IMR-90 (cell line): ENCODE results near the gene FAM131B.

ENCODE experiments used
- BHLHE40 ChIP-seq: fragments of 150-350 bp; IDR thresholded peaks from 2 replicates; pipeline ENCODE4 v1.6.1; 2016; ENCODE audit warnings: mild to moderate bottlenecking, low read depth, low read length
- CEBPB ChIP-seq: IDR thresholded peaks from 2 replicates; pipeline ENCODE4 v1.6.1; 2012; ENCODE audit warnings: low read depth, low read length, improper control_type of control experiment
- FOS ChIP-seq: fragments of 150-350 bp; IDR thresholded peaks from 2 replicates; pipeline ENCODE4 v1.6.1; 2016; ENCODE audit warnings: low read depth, low read length
- MAFK ChIP-seq: IDR thresholded peaks from 2 replicates; pipeline ENCODE4 v1.6.1; 2012; ENCODE audit warnings: low read depth, low read length, improper control_type of control experiment
- MAZ ChIP-seq: IDR thresholded peaks from 2 replicates; pipeline ENCODE4 v1.6.1; 2012; ENCODE audit warnings: low read depth, mild to moderate bottlenecking, low read length, improper control_type of control experiment, moderate library complexity, borderline replicate concordance
- MXI1 ChIP-seq: IDR thresholded peaks from 2 replicates; pipeline ENCODE4 v1.6.1; 2012; ENCODE audit warnings: low read depth, mild to moderate bottlenecking, low read length, moderate library complexity, borderline replicate concordance
- NFE2L2 ChIP-seq: fragments of 150-350 bp; IDR thresholded peaks from 2 replicates; pipeline ENCODE4 v1.6.1; 2016; ENCODE audit warnings: low read depth, mild to moderate bottlenecking, low read length
- POLR2A ChIP-seq: IDR thresholded peaks from 2 replicates; pipeline ENCODE4 v1.6.1; 2012; ENCODE audit warnings: mild to moderate bottlenecking, low read depth, low read length
- RAD21 ChIP-seq: IDR thresholded peaks from 2 replicates; pipeline ENCODE4 v1.6.1; 2012; ENCODE audit warnings: low read length, improper control_type of control experiment
- RCOR1 ChIP-seq: IDR thresholded peaks from 2 replicates; pipeline ENCODE4 v1.6.1; 2012; ENCODE audit warnings: mild to moderate bottlenecking, low read length, improper control_type of control experiment; ENCODE audit not compliant: insufficient replicate concordance
- RFX5 ChIP-seq: IDR thresholded peaks from 2 replicates; pipeline ENCODE4 v1.8.0; 2012; ENCODE audit warnings: low read depth, mild to moderate bottlenecking, low read length, moderate library complexity
- SMC3 ChIP-seq: fragments of 150-350 bp; IDR thresholded peaks from 2 replicates; pipeline ENCODE4 v1.6.1; 2016; ENCODE audit warnings: low read depth, mild to moderate bottlenecking, antibody characterized with exemption, low read length, moderate library complexity
- TF ChIP-seq, protein P1 (sequence below): conservative IDR thresholded peaks from 2 replicates; pipeline ENCODE4 v1.5.1; 2012; ENCODE audit warnings: mild to moderate bottlenecking, low read depth, low read length, improper control_type of control experiment
- TF ChIP-seq, protein P2 (sequence below): fragments of 150-350 bp; IDR thresholded peaks from 2 replicates; pipeline ENCODE4 v1.6.1; 2016; ENCODE audit warnings: low read depth, mild to moderate bottlenecking, low read length, moderate library complexity, borderline replicate concordance

- TF ChIP-seq FOS (no peak), BHLHE40 (no peak), RAD21 (no peak), POLR2A (no peak), SMC3 (no peak), MXI1 (no peak), CEBPB (peak; percentile 85), RFX5 (no peak), MAZ (no peak), MAFK (no peak), NFE2L2 (no peak), RCOR1 (no peak)
- TF ChIP-seq, protein P1, sequence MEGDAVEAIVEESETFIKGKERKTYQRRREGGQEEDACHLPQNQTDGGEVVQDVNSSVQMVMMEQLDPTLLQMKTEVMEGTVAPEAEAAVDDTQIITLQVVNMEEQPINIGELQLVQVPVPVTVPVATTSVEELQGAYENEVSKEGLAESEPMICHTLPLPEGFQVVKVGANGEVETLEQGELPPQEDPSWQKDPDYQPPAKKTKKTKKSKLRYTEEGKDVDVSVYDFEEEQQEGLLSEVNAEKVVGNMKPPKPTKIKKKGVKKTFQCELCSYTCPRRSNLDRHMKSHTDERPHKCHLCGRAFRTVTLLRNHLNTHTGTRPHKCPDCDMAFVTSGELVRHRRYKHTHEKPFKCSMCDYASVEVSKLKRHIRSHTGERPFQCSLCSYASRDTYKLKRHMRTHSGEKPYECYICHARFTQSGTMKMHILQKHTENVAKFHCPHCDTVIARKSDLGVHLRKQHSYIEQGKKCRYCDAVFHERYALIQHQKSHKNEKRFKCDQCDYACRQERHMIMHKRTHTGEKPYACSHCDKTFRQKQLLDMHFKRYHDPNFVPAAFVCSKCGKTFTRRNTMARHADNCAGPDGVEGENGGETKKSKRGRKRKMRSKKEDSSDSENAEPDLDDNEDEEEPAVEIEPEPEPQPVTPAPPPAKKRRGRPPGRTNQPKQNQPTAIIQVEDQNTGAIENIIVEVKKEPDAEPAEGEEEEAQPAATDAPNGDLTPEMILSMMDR = no peak
- TF ChIP-seq, protein P2, sequence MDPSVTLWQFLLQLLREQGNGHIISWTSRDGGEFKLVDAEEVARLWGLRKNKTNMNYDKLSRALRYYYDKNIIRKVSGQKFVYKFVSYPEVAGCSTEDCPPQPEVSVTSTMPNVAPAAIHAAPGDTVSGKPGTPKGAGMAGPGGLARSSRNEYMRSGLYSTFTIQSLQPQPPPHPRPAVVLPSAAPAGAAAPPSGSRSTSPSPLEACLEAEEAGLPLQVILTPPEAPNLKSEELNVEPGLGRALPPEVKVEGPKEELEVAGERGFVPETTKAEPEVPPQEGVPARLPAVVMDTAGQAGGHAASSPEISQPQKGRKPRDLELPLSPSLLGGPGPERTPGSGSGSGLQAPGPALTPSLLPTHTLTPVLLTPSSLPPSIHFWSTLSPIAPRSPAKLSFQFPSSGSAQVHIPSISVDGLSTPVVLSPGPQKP = no peak
These were observed 34.4 kb upstream of the FAM131B start for GRCh38 chr7:143396625-143397556.
